DMS 273 (cell line): ENCODE data around the gene SGSM1.

Experiments
- DNase-seq: peaks from one replicate; lab custom pipeline; 2025; ENCODE audit not compliant: unreplicated experiment; lab: John Stamatoyannopoulos, UW

Gene SGSM1

DNA sequence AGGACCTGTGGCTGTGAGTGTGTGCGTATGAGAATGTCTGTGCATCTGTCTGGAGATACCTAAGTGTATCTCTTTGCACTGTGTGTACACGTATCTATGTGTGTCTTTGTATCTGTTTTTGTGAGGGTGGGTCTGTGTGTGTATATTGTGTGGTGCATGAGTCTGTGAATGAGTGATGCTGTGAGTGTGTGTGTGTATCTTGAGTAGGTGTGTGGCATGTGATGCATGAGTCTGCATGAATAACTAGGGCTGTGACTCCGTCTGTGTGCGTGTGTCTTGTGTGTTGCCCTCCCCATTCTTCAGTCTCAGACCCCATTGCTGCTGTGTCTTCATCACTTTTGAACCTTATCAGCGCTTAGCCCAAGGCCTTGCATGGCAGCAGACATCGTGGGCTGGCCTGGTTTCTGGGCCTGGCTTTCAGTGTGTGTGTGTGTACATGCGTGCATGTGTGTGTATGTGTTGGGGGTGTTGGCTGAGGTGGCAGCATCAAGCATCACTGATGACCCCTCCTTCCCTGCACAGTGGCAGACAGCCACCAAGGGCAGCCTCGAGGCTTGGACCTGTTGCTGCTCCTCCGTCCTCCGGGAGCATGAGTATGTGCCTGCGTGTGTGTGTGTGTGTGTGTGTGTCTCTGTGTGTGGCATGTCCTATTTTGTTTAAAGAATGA, 1.4 kb downstream of the SGSM1 start:
- DNase-seq, result no peak

DNA sequence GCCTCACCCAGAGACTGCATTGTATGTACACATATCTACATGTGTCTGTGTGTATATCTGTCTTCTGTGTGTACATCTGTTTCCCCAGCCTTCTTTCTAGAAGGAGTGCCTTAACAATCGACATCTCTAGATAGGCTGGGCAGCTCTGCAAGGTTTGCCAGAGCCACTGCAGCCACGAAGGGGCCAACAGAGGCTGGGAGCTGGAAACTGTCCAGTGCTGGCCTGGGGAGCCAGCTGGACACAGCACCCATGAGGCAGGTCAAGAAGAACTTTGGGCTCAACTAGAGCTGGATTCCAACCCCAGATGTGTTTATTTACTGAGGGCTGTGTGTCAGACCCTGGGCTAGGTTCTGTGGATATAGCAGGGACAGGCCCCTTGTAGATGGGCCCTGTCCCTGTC, 3.3 kb downstream of the SGSM1 start:
- no peak for DNase-seq

DNA sequence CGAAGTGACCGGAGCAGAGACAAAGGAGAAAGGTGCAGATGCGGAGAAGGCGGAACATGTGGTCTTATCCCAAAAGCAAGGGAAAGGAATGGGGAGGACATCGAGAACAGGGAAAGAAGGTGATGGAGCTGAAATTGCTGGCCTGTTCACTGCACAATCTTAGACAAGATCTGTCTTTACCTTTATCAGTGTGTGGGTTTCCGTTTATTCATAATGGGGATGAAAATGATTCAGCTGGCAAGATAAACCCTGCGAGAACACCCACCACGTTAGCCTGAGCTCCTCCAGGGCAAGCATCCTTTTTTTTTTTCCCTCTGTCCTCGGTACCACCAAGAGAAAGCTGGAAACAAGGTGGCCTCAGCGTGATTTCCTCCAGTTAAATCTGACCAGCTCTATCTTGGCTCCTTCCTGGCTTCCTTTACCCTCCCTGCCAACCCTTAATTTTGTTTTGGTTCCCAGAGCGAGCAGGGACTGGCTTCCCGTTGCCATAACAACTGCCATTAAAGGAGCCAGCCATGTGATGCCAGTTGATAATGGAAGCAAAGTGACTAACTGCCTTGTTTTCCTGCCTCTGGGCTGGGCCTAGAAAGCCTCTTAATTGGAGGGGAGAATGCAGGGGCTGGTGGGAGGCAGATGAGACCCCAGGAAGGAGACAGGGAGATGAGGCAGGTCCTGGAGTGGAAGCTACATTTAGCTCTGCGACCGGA, 4.2 kb downstream of the SGSM1 start:
- DNase-seq, result peak; percentile 76

DNA sequence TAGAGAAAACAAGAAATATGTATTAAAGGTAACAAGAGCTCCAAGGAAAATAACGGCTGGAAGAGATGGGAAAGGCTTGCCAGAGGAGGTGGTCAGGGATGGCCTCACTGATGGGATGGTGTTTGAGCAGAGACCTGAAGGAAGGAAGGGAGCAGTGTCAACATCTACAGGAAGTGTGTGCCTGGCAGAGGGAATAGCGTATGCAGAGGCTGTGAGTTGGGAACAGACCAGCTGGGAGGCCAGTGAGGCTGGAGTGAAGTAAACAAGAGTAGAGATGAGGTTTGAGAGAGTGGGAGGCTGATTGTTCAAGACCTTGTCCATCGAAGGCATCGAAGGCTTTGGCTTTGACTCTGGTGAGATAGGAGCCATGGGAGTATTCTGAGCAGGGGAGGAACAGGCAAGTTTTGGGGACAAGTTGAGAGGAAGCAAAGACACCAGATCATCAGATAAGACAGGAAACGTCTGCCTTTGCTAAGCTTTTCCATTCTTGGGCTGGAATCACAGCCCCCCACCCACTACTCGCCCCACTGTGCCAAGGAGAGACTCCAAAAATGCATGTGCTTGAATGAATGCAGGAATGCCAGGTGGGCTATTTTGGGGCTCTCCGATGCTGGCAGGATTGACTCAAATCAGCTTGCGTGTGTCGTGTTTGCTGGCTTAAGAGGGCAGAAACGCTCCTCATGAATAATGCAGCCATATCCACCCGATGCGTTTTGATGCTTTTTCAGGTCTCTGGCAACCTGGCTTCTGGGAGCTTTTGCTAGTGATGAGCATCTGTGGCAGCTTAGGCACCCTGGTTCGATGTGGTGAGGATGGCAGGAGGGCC, 7.2 kb downstream of the SGSM1 start:
- no peak for DNase-seq

DNA sequence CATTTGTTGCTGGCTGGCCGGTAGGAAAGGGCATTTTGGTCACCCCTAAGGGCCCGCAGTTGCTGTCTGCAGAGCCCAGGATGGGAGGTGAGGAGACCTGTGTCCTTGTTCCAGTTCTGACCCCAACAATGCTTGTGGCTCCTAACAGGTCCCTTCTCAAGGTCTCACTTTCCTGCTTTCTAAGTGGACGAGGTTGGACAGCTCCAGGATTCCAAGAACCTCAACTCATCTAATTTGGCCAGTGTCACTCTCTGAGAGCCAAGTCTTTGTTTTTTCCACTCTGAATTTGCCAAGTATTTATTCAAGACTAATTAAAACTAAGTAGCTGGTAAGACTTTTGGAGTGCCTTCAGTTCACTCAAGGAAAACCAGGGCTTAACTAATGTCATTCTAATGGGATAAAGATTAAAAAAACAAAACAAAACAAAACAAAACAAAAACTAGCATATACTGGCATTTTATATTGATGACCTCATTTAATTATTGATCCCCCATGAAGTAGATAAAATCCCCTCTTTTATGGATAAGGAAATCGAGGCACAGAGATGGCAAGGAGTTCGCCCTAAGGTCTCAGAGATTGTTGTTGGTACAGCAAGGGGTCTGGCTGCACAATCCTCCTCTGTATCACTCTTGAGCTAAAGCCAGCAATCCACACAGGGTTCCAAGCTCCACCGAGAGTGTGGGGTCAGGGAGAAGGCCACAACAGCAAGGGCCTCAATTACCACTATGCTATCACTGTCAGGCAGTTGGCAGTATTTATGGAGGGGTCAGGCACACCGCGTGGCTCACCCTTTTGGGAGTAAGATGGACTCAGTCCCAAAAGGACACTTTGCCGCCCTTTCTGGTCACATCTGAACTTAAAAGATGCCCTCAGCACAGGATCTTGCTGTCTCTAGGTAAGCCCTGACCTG, 8.1 kb downstream of the SGSM1 start:
- DNase-seq, result no peak

DNA sequence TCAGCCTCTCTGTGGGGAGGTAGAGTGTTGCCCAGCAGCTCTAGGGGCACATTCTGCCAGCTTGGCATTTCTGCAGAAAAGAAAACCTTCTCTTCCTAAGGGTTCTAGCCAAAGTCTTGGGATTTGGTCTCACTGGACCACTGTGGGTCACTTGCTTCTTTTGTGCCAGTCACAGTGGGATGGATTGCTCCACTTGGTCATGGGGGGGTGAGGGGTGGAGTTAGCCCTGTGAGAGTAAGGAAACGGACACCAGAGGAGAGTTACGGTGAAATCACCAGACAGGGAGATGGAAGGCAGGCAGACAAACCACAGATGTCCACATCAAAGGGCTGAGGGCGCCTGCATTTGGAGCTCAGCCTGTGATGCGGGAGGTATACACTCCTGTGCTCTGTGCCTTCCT, 10.8 kb downstream of the SGSM1 start:
- DNase-seq, result no peak

DNA sequence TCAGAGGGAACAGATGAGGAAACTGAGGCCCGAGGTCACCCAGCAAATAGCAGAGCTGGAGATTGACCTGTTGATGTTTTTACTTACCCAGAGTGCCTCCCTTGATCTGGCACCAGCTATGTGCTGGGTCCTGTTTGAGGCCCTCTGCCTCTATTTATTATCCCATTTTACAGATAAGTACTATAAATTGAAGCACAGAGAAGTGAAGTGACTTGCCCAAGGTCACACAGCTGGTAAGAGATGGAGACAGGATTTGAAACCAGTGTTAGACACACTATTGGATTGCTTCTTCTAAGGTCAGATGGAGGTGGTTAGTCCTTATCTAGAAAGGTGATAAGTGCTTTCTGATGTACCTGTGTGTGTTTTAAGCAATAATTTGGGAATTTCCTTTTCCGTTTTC, 13.5 kb downstream of the SGSM1 start:
- no peak for DNase-seq

DNA sequence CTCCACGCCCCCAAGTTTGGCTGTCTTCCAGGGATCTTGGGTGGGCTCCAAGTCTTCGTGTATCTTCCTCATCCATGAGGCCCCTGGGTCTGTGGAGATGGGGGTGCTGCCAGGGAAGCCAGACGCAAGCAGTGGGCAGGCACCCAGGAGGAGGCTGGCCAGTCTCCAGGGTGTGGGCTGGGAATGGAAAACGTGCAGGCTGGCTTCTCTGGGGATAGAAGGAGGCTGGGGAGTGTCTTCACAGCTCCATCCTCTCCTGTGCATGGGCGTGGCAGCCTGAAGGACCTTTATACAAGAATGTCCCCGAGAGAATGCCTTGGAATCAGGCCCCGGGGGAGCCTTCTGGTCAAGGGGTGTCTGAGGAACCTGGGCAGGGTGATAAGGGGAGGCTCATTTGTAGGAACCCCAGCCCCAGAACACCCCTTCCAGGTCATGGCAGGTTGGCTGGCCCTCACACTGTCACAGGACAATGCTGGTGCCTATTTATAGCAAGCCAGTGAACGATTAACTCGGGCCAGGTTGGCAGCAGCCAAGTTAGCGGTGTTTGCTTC, 14.0 kb downstream of the SGSM1 start:
- peak; percentile 46 for DNase-seq

DNA sequence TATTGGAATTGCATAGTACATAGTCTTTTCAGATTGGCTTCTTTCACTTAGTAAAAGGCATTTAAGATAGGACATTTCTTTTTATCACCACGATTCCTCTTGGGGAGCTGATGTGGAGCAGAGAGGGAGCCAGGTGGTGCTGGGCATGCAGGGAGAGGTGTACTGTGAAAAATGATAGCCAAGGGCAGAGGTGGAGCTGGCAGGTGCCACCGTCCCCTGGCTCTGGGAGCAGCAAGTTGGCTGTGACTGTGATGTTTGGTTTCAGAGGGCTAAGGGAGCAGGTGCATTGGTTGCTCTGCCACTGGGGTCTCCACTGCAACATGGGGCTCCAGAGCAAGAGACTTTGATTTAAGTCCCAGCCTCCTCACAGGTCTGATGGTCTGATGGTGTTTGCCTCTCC, 16.5 kb downstream of the SGSM1 start:
- no peak for DNase-seq

DNA sequence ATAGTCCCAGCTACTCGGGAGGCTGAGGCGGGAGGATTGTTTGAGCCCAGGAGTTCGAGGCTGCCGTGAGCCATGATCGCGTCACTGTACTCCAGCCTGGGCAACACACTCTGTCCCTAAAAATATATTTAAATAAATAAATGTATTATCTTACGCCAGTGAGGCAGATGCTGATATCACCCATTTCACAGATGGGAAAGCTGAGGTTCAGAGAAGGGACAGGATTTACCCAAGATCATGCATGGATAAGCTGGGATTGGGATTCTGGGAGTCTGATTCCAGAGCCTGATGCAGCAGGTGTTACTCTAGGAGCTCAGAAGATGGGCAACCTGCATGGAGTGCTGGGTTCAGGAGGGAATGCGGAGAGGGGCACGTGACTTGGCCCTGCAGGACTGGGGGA, 17.8 kb downstream of the SGSM1 start:
- no peak for DNase-seq

DNA sequence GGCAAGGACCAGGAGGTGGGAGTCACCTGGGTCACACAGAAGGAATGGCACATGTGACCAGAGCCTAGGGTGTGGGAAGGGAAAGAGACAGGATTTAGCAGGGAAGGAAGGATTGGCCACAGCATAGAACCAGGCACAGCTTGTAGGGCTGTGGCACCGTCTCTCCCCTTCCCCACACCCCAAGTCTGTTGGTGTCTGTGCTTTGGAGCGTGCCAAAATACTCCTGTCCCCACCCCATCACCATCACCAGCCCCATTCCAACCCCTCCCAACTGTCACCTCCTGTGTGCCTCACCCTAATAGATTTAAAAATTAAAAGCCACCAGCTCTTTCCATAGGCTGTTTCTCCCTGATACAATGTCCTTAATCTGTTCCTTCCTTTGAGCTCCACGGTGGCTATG, 18.2 kb downstream of the SGSM1 start:
- no peak for DNase-seq

DNA sequence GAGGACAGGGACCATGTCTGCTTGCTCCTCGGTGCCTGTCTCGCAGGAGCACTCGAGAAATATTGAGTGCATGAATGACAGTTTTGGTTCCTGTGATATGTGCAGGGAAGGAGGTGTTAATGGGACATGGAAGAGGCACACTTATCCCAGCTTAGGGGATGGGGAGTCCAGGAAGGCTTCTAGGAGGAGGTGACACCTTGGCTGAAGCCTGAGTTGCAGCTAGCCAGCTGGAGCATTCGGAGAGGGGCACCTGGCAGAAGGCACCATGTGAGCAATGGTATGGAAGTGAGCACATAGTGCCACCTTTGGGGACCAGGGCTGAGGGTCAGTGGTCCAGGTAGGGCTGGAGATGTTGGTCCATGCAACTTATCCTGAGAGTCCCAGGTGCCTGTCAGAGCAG, 18.9 kb downstream of the SGSM1 start:
- no peak for DNase-seq

DNA sequence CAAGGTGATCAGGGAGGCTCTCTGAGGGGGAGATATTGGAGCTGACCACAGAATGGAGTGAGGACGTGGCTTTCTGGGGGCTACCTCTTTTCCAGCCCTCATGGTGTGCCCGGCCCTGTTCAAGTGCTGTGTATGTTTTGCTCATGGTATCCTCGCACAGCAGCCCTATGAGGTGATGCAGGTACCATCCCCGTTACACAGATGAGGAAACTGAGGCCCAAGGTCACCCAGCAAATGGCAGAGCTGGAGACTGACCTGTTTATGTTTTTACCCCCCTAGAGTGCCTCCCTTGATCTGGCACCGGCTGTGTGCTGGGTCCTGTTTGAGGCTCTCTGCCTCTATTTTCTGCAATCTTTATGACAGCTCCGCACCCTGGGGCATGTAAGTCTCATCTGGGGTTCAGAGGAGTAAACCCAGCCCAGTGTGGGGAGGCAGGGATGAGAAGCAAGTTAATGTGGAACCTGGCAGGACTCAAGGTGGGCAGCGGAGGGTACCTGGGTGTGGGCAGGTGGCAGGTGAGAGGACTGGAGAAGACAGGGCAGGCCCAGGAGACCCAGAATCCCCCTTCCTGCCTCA, 20.8 kb downstream of the SGSM1 start:
- no peak for DNase-seq

DNA sequence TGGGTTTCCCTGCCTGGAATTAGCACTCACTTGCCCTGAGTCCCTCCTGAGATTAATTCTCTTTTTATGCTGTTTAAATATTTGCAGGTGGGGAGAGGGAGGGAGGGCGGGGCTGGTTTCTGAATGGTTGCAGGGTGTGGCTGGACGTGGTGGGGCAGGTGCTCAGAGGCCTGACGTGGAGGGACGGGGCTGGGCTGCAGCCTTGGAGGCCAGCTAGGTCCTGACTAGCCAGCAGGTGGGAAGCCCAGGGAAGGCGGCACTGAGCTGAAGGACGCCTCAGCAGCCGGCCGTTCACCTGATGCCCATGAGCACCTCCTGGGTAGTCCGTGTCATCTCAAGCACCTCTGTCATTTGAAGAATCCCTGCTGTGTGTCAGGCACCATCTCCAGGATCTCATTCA, 21.3 kb downstream of the SGSM1 start:
- DNase-seq, result no peak

DNA sequence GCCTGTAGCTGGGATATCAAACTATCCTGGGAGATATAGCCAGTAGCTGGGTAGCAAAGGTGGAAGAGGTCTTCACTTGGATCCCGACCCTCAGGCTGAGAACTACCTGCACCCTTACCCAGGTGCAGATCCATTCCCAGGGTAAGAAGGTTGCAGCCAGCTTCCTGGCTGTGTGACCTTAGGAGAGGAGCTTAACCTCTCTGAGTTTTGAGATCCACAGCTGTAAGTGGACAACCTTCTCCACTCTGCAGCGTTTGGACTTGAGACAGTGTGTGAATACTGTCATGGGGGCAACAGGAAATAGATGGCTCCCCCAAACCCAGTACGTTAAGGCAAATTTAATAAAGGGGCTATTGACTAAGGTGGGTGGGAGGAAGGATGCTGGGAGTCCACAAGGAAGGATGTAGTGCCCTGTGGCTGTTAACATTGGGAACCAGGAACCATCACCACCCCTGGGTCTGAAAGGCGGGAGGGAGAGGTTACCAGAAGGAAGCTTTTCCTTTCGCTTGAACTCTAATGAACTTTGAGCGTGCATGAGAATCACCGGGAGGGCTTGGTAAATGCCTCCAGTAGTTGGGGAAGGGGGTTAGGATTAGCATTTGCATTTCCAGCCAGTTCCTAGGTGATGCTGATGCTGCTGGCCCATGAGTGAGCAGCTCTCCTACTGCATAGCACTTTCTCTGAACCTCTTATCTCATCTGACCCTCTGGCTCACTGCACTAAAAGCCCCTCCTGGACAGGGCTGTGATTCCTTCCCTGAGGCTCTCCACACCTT, 24.4 kb downstream of the SGSM1 start:
- no peak for DNase-seq

DNA sequence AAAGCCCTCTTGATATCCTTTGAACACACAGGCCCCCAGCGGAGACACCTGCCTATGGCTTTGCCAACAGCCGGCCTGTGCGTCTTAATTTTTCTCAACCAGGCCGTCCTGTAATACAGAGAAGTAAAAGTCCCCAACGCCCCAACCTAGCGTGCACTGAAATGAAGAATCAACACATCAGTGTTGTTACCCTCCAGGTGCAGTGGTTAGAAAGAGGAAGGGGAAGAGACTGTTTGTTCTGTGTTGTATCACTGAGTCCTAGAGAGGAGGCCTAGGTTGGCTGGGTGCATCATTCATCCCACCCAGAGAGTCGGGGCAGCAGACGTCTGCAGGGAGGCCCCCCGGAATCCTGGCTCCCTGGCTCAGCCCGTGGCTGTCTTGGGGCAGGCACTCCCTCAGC, 25.7 kb downstream of the SGSM1 start:
- no peak for DNase-seq

DNA sequence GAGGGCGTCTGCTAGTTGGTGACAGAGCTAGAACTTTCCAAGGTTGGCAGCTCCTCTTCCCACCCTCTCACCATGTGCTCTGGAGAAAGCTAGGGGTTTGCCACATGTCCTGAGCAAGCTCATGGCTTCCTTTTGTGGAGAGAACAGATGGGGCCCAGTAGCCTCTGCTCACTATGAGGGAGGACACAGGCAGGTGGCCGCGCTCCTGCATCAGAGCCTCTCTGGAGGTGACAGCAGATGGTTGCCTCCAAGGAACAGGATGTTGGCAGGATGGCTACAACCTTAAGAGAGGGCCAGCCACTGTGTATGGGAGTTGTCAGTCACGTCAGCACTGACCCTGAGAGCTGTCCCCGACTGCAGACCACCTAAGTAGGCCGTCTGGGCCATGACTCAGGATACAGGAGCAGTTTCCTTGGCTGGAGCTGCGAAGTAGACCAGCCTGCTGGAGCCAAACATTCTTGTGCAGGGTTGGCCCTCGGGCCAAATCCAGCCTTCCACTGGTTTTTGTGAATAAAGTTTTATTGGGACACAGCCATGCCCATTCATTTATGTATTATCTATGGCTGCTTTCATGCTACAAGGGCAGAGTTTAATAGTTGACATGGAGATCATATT, 28.0 kb downstream of the SGSM1 start:
- DNase-seq, result peak; percentile 36

DNA sequence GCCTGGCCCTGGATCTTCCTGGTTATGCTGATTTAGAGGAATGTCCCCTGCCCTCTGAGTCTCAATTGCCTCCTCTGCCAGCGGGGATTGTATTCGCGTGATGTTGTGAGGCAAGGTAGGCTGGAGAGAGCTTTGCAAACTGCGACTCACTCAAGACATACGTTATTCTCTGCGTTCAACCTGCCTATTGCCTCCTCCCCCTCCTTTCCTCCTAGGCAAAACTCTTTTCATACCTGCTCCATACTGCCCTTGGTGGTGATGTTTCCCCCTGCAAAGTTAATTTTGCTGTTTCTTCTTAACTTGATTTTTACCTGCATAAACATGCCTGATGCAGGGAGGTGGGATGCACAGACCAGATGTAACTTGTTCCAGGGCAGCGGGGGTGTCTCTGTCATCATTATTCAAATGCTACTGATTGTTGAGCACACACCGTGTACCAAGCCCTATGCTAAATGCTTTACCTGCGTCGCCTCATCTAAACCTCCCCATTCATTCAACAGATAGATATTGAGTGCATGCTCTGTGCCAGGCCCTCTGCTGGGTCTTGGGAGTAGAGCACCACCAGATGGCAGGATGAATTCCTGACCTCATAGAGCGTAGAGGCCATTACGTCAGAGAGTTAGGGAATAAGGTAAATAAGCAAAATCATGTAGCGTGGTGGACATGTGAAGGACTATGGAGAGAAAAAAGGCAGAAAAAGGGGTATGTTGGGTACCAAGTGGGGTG, 29.0 kb downstream of the SGSM1 start:
- DNase-seq, result peak; percentile 69

DNA sequence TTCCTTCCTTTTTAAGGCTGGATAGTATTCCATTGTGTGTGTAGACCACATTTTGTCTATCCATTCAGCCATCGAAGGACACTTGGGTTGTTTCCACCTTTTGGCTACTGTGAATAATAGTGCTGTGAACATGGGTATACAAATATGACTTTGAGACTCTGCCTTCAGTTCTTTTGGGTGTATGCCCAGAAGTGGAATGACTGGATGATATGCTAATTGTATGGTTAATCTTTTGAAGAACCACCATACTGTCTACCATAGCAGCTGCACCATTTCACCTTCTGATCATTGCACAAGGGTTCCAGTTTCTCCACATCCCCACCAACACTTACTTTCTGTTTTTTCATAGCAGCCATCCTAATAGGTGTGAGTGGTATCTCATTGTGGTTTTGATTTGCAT, 30.3 kb downstream of the SGSM1 start:
- DNase-seq, result no peak
